HEK293 (cell line): ENCODE measurements around the gene BMP6.

Source experiments
- CTCF ChIA-PET: fragments of 350-600 bp; formaldehyde crosslinking; extraction: SDS; loops from one replicate; lab custom pipeline; 2021; ENCODE audit warnings: antibody characterized with exemption; lab: Yijun Ruan, JAX
- POLR2A ChIA-PET: fragments of 300-600 bp; formaldehyde crosslinking; extraction: SDS; loops from one replicate; lab custom pipeline; 2020; ENCODE audit warnings: antibody characterized with exemption, inconsistent platforms; lab: Yijun Ruan, JAX
- H3K27ac ChIP-seq: fragments of 200-500 bp; sonication (Bioruptor generic); 2 replicates; pipeline ENCODE4 v1.5.1; 2014; ENCODE audit warnings: low read depth, low read length, control low read depth, inconsistent platforms; ENCODE audit errors: extremely low read depth
- H3K36me3 ChIP-seq, 2 experiments: fragments of 200-500 bp in 1 of 2; sonication (Bioruptor generic) in 1 of 2; 1 replicate in 1 of 2; 2 replicates in 1 of 2; pipeline ENCODE4 v1.5.1; 2014 to 2017; ENCODE audit warnings: inconsistent platforms in 2 of 2, low read length in 2 of 2; ENCODE audit not compliant: control insufficient read depth in 2 of 2, insufficient read depth in 1 of 2
- H3K4me1 ChIP-seq: fragments of 200-500 bp; sonication (Bioruptor generic); 2 replicates; pipeline ENCODE4 v1.5.1; 2014; ENCODE audit warnings: mild to moderate bottlenecking, low read length, inconsistent platforms; ENCODE audit not compliant: control insufficient read depth, insufficient read depth
- H3K4me3 ChIP-seq: 2 replicates; pipeline ENCODE4 v1.5.1; 2011; ENCODE audit warnings: low read depth, mild to moderate bottlenecking, control low read depth, low read length, moderate library complexity
- H3K9me3 ChIP-seq: fragments of 200-500 bp; sonication (Bioruptor generic); 2 replicates; pipeline ENCODE4 v1.5.1; 2014; ENCODE audit warnings: low read depth, low read length, inconsistent platforms; ENCODE audit not compliant: control insufficient read depth, insufficient read depth
- GLIS1 ChIP-seq: fragments of 450-650 bp; formaldehyde crosslinking; IDR thresholded peaks from 2 replicates; pipeline ENCODE4 v1.5.1; 2016; ENCODE audit warnings: missing biosample characterization, missing genetic modification characterization
- KLF9 ChIP-seq: fragments of 450-650 bp; formaldehyde crosslinking; IDR thresholded peaks from 2 replicates; pipeline ENCODE4 v1.5.1; 2016; ENCODE audit warnings: missing biosample characterization, missing genetic modification characterization, low read depth
- MEIS1 ChIP-seq: sonication (generic); formaldehyde crosslinking; IDR thresholded peaks from 2 replicates; pipeline ENCODE4 v1.8.1; 2022; ENCODE audit warnings: missing genetic modification reagents, mild to moderate bottlenecking, borderline replicate concordance
- PRDM4 ChIP-seq: fragments of 450-650 bp; formaldehyde crosslinking; IDR thresholded peaks from 2 replicates; pipeline ENCODE4 v1.5.1; 2017; ENCODE audit warnings: missing biosample characterization, missing genetic modification characterization
- TRIM28 ChIP-seq: IDR thresholded peaks from 2 replicates; pipeline ENCODE4 v1.6.1; 2011; ENCODE audit warnings: low read length, control low read depth, borderline replicate concordance
- ZBTB44 ChIP-seq: fragments of 450-650 bp; IDR thresholded peaks from 2 replicates; pipeline ENCODE4 v1.5.1; 2018; ENCODE audit warnings: missing biosample characterization, mild to moderate bottlenecking, missing genetic modification characterization
- ZFP37 ChIP-seq: fragments of 450-650 bp; formaldehyde crosslinking; IDR thresholded peaks from 2 replicates; pipeline ENCODE4 v1.5.1; 2016; ENCODE audit warnings: missing biosample characterization, missing genetic modification characterization
- ZNF148 ChIP-seq: fragments of 450-650 bp; formaldehyde crosslinking; IDR thresholded peaks from 2 replicates; pipeline ENCODE4 v1.5.0; 2017; ENCODE audit warnings: missing biosample characterization, missing genetic modification characterization, borderline replicate concordance
- ZNF155 ChIP-seq: fragments of 450-650 bp; formaldehyde crosslinking; IDR thresholded peaks from 2 replicates; pipeline ENCODE4 v1.5.1; 2016; ENCODE audit warnings: missing biosample characterization, missing genetic modification characterization
- ZNF18 ChIP-seq: fragments of 450-650 bp; formaldehyde crosslinking; IDR thresholded peaks from 2 replicates; pipeline ENCODE4 v1.5.1; 2016; ENCODE audit warnings: missing biosample characterization, missing genetic modification characterization
- ZNF292 ChIP-seq: fragments of 450-650 bp; formaldehyde crosslinking; IDR thresholded peaks from 2 replicates; pipeline ENCODE4 v1.5.1; 2016; ENCODE audit warnings: low read depth, missing biosample characterization, missing genetic modification characterization, borderline replicate concordance
- ZNF394 ChIP-seq: fragments of 450-650 bp; formaldehyde crosslinking; IDR thresholded peaks from 2 replicates; pipeline ENCODE4 v1.5.1; 2016; ENCODE audit warnings: missing biosample characterization, missing genetic modification characterization, mild to moderate bottlenecking, moderate library complexity, borderline replicate concordance
- ZNF398 ChIP-seq: fragments of 450-650 bp; formaldehyde crosslinking; IDR thresholded peaks from 2 replicates; pipeline ENCODE4 v1.5.1; 2017; ENCODE audit warnings: missing biosample characterization, missing genetic modification characterization
- ZNF423 ChIP-seq: fragments of 450-650 bp; formaldehyde crosslinking; IDR thresholded peaks from 2 replicates; pipeline ENCODE4 v1.5.1; 2016; ENCODE audit warnings: missing biosample characterization, missing genetic modification characterization
- ZNF473 ChIP-seq: fragments of 450-650 bp; formaldehyde crosslinking; IDR thresholded peaks from 2 replicates; pipeline ENCODE4 v1.5.1; 2017; ENCODE audit warnings: missing biosample characterization, missing genetic modification characterization
- ZNF513 ChIP-seq: fragments of 450-650 bp; IDR thresholded peaks from 2 replicates; pipeline ENCODE4 v1.5.1; 2018; ENCODE audit warnings: missing biosample characterization, missing genetic modification characterization
- ZNF549 ChIP-seq: fragments of 450-650 bp; IDR thresholded peaks from 2 replicates; pipeline ENCODE4 v1.5.1; 2018; ENCODE audit warnings: missing biosample characterization, missing genetic modification characterization, mild to moderate bottlenecking, inconsistent platforms, moderate library complexity
- ZNF571 ChIP-seq: fragments of 450-650 bp; formaldehyde crosslinking; IDR thresholded peaks from 2 replicates; pipeline ENCODE4 v1.5.0; 2017; ENCODE audit warnings: missing biosample characterization, missing genetic modification characterization
- ZNF600 ChIP-seq: fragments of 450-650 bp; formaldehyde crosslinking; IDR thresholded peaks from 2 replicates; pipeline ENCODE4 v1.5.1; 2016; ENCODE audit warnings: missing biosample characterization, missing genetic modification characterization
- ZNF654 ChIP-seq: fragments of 450-650 bp; formaldehyde crosslinking; IDR thresholded peaks from 2 replicates; pipeline ENCODE4 v1.5.1; 2016; ENCODE audit warnings: low read depth, missing biosample characterization, missing genetic modification characterization
- ZNF76 ChIP-seq: fragments of 450-650 bp; formaldehyde crosslinking; IDR thresholded peaks from 2 replicates; pipeline ENCODE4; 2016; ENCODE audit warnings: low read depth, missing biosample characterization, missing genetic modification characterization, borderline replicate concordance
- ZSCAN16 ChIP-seq: fragments of 450-650 bp; formaldehyde crosslinking; IDR thresholded peaks from 2 replicates; pipeline ENCODE4 v1.5.1; 2016; ENCODE audit warnings: missing biosample characterization, missing genetic modification characterization

The BMP6 gene

GRCh38 chr6:7723041-7723447, 2.9 kb upstream of the BMP6 start (continued):
- TF ChIP-seq MEIS1 (no peak), ZNF398 (peak; percentile 21; the same call in 1 of the 2 replicates)

- TF ChIP-seq TRIM28 (no peak), ZNF549 (tag by site-specific recombination) (no peak), ZNF394 (tag by site-specific recombination) (no peak), GLIS1 (no peak), ZNF76 (tag by site-specific recombination) (no peak), ZNF155 (tag by site-specific recombination) (no peak), ZFP37 (tag by site-specific recombination) (no peak), ZNF18 (no peak), ZNF148 (tag by site-specific recombination) (no peak), ZNF513 (no peak), ZNF571 (tag by site-specific recombination) (no peak)
- POLR2A ChIA-PET = interaction anchor here (1.1 to 1.9 kb wide), 2 partner anchors 186 to 269 kb away, joined by 3 to 6 read pairs; no protein-coding TSS in a partner anchor
Observed at GRCh38 chr6:7723554-7723953, 2.3 kb upstream of the BMP6 start.

GRCh38 chr6:7725412-7725811, 487 bp upstream of the BMP6 start:
- Histone ChIP-seq H3K4me3 (no peak overlapping the region), H3K27ac (no peak overlapping the region; the same call in 1 of the 2 replicates), H3K4me1 (peaks cover 15% of the 10 kb centered on the region), H3K36me3 (no peaks in the 10 kb centered on the region), H3K9me3 (no peaks in the 10 kb centered on the region)
- ChIA-PET POLR2A (interaction anchor here (0.5 to 3.7 kb wide), 20 partner anchors 9 to 377 kb away, joined by 3 to 21 read pairs (median 4); partner anchors contain the start of gene EEF1E1), CTCF (interaction anchor here (0.6 to 6.4 kb wide), 17 partner anchors 12 to 1122 kb away, joined by 3 to 75 read pairs (median 3); partner anchors contain the start of gene EEF1E1)
- TF ChIP-seq ZSCAN16 (tag by site-specific recombination) = no peak
- TF ChIP-seq ZNF423 = no peak
- no peak for TF ChIP-seq ZNF473 (tag by site-specific recombination)
- no peak for TF ChIP-seq KLF9 (tag by site-specific recombination)
- no peak for TF ChIP-seq PRDM4 (tag by site-specific recombination)
- TF ChIP-seq ZNF292 (tag by site-specific recombination) = no peak
- no peak for TF ChIP-seq ZBTB44 (tag by site-specific recombination)
- no peak for TF ChIP-seq ZNF600 (tag by site-specific recombination)
- TF ChIP-seq ZNF654 (tag by site-specific recombination) = no peak

More at GRCh38 chr6:7723554-7723953, 2.3 kb upstream of the BMP6 start:
- no peak overlapping the region for H3K4me3 ChIP-seq
- no peaks in the 10 kb centered on the region for H3K36me3 ChIP-seq
- no peak overlapping the region for H3K27ac ChIP-seq
- CTCF ChIA-PET = interaction anchor here (0.6 to 6.4 kb wide), 53 partner anchors 10 to 1085 kb away, joined by 3 to 75 read pairs (median 5); partner anchors contain the start of gene BLOC1S5
- no peaks in the 10 kb centered on the region for H3K9me3 ChIP-seq
- peaks cover 3% of the 10 kb centered on the region for H3K4me1 ChIP-seq
